GM12892 (cell line): ENCODE measurements around the gene KRTAP13-2.

Experiments used
- DNase-seq: peaks from one replicate; pipeline ENCODE4 v3.0.0; 2011; ENCODE audit not compliant: insufficient read length
- FAIRE-seq: peaks from 2 replicates; lab custom pipeline; 2011; peaks lifted over from hg19 to GRCh38; lab: Jason Lieb, UNC
- POLR2A ChIP-seq: IDR thresholded peaks from 2 replicates; pipeline ENCODE4 v1.6.1; 2011; ENCODE audit warnings: low read depth, low read length, control low read depth
- POLR2AphosphoS5 ChIP-seq: IDR thresholded peaks from 2 replicates; pipeline ENCODE4 v1.6.1; 2011; ENCODE audit warnings: low read depth, low read length, control low read depth
- TAF1 ChIP-seq: IDR thresholded peaks from 2 replicates; pipeline ENCODE4 v1.6.1; 2011; ENCODE audit warnings: low read depth, mild to moderate bottlenecking, control low read depth, low read length, borderline replicate concordance

KRTAP13-2 gene

GRCh38 chr21:30345014-30345413 is 27.1 kb downstream of the KRTAP13-2 start:
- FAIRE-seq (no peak), DNase-seq (no peak)
- TF ChIP-seq TAF1: no peak
- no peak for TF ChIP-seq POLR2A
- no peak for TF ChIP-seq POLR2AphosphoS5

- FAIRE-seq: no peak
- TF ChIP-seq TAF1: no peak
- DNase-seq: no peak
Observed at GRCh38 chr21:30340714-30341573, 31.1 kb downstream of the KRTAP13-2 start.

GRCh38 chr21:30338717-30339116 is 33.4 kb downstream of the KRTAP13-2 start:
- FAIRE-seq: no peak
- TF ChIP-seq POLR2A (no peak), POLR2AphosphoS5 (no peak), TAF1 (no peak)
- no peak for DNase-seq

- no peak for TF ChIP-seq TAF1
- TF ChIP-seq POLR2A: no peak
- DNase-seq (no peak), FAIRE-seq (no peak)
Observed at GRCh38 chr21:30337772-30338171, 34.3 kb downstream of the KRTAP13-2 start.

- TF ChIP-seq TAF1: no peak
- TF ChIP-seq POLR2AphosphoS5: no peak
- no peak for TF ChIP-seq POLR2A
- FAIRE-seq (no peak), DNase-seq (no peak)
Observed at GRCh38 chr21:30337276-30337744, 34.8 kb downstream of the KRTAP13-2 start, which contains the start of gene KRTAP27-1. KRTAP27-1 (minus strand) TSS chr21:30337694; CDS start chr21:30337668, 26 bp downstream.

GRCh38 chr21:30336596-30336995 is 35.5 kb downstream of the KRTAP13-2 start:
- DNase-seq: no peak
- TF ChIP-seq POLR2A (no peak), POLR2AphosphoS5 (no peak), TAF1 (no peak)
- FAIRE-seq: no peak

- TF ChIP-seq POLR2AphosphoS5 (no peak), POLR2A (no peak), TAF1 (no peak)
- DNase-seq (no peak), FAIRE-seq (no peak)
Observed at GRCh38 chr21:30333736-30334135, 38.3 kb downstream of the KRTAP13-2 start.

- DNase-seq (no peak), FAIRE-seq (no peak)
- TF ChIP-seq POLR2AphosphoS5: no peak
- TF ChIP-seq POLR2A: no peak
- no peak for TF ChIP-seq TAF1
Observed at GRCh38 chr21:30332681-30333080, 39.4 kb downstream of the KRTAP13-2 start.

- DNase-seq (no peak), FAIRE-seq (no peak)
- no peak for TF ChIP-seq POLR2AphosphoS5
- TF ChIP-seq POLR2A: no peak
Observed at GRCh38 chr21:30329203-30329875, 42.7 kb downstream of the KRTAP13-2 start.

- DNase-seq (no peak), FAIRE-seq (no peak)
- TF ChIP-seq TAF1 (no peak), POLR2A (no peak), POLR2AphosphoS5 (no peak)
Observed at GRCh38 chr21:30326390-30326789, 45.7 kb downstream of the KRTAP13-2 start.
